Esophagus squamous epithelium (tissue), 5 donors: Measurements from ENCODE around the gene FBLIM1. TPM values are rescaled to one million over a fixed set of nuclear protein-coding genes. Genes with fewer than 3 reads are reported as not detected.

Experiments used
- DNase-seq: peaks from one replicate; lab custom pipeline; 2025; lab: John Stamatoyannopoulos, UW
- H3K27ac ChIP-seq, 4 donors: fragments of 200-600 bp; sonication (generic); one replicate each; pipeline ENCODE4 v1.5.1; 2016 to 2019; ENCODE audit warnings: mild to moderate bottlenecking in 1 of 4
- H3K27me3 ChIP-seq, 4 donors: fragments of 200-600 bp; sonication (generic); 1 replicate in 3 of 4; 2 replicates in 1 of 4; pipeline versions ENCODE4 v1.5.1 to v1.6.0; 2017 to 2021; ENCODE audit warnings: antibody characterized with exemption in 1 of 4
- H3K36me3 ChIP-seq, 3 donors: fragments of 200-600 bp; sonication (generic); one replicate each; pipeline ENCODE4 v1.5.1; 2016 to 2019
- H3K4me1 ChIP-seq, 3 donors: fragments of 200-600 bp; sonication (generic); one replicate each; pipeline ENCODE4 v1.5.1; 2017 to 2019
- H3K4me3 ChIP-seq, 4 donors: fragments of 200-600 bp; sonication (generic); 1 replicate in 3 of 4; 2 replicates in 1 of 4; pipeline ENCODE4 v1.5.1; 2016 to 2019; ENCODE audit warnings: mild to moderate bottlenecking in 2 of 4, moderate library complexity in 1 of 4
- H3K9me3 ChIP-seq, 3 donors: fragments of 200-600 bp; sonication (generic); one replicate each; pipeline ENCODE4 v1.5.1; 2016 to 2019
- CTCF ChIP-seq, 6 experiments: fragments of 450-650 bp in 4 of 6; fragments of 200-600 bp in 2 of 6; sonication (generic) in 2 of 6; IDR thresholded peaks; one replicate each; pipeline ENCODE4 v1.5.1; 2016 to 2019; ENCODE audit warnings: antibody characterized with exemption in 6 of 6, mild to moderate bottlenecking in 4 of 6, moderate library complexity in 4 of 6
- POLR2A ChIP-seq, 4 donors: fragments of 450-650 bp; IDR thresholded peaks; one replicate each; pipeline ENCODE4 v1.6.1; 2017; ENCODE audit warnings: antibody characterized with exemption in 4 of 4, mild to moderate bottlenecking in 4 of 4, moderate library complexity in 3 of 4
- WGBS, 2 donors: methylation state at CpG; one replicate each; pipeline ENCODE4 v1.1.5; 2018; 5-methylcytosine and 5-hydroxymethylcytosine counted together
- intact Hi-C: fragments of 100-400 bp; cut with DNase I; formaldehyde crosslinking; loops from one replicate; pipeline ENCODE4 v1.15.0; 2022
- total RNA-seq, 4 donors: library from RNA; depleted of rRNA; stranded (reverse); fragments of >200 nt; gene quantifications; one replicate each; pipeline ENCODE4 v1.1.0, GENCODE V29; 2016
- donor health status: DM: yes; HTN: yes; CAD: no.

The FBLIM1 gene
- total RNA-seq, 4 donors from 2014 or later = 28.2 to 46.0 (median 29.4) TPM

- H3K4me1 ChIP-seq = peaks cover 10 to 34% (median 12%) of the 10 kb centered on the region in 3 donors
- no peak for DNase-seq
Measured at GRCh38 chr1:15785683-15786082, 27.1 kb downstream of the FBLIM1 start.

GRCh38 chr1:15786581-15786980 is 28.0 kb downstream of the FBLIM1 start:
- H3K4me1 ChIP-seq = peaks cover 10 to 28% (median 12%) of the 10 kb centered on the region in 3 donors
- peaks cover 0 to 34% (median 0%) of the 10 kb centered on the region in 3 donors for H3K36me3 ChIP-seq
- H3K27me3 ChIP-seq = no peaks in the 10 kb centered on the region
- peak overlapping the region; percentile 15 to 34 (median 27) for H3K27ac ChIP-seq
- 40 to 50% methylated on average over 2 to 5 of the region's 10 CpGs for WGBS, 2 donors
- intact Hi-C loops = no loop called here
- TF ChIP-seq POLR2A (IDR thresholded peaks at IDR 0.05) = no peak
- TF ChIP-seq CTCF (IDR thresholded peaks at IDR 0.05) = no peak
- no peaks in the 10 kb centered on the region for H3K9me3 ChIP-seq
- no peak for DNase-seq
- no peak overlapping the region for H3K4me3 ChIP-seq

More at GRCh38 chr1:15785683-15786082, 27.1 kb downstream of the FBLIM1 start:
- Histone ChIP-seq H3K36me3 (peaks cover 0 to 42% (median 0%) of the 10 kb centered on the region in 3 donors), H3K9me3 (no peaks in the 10 kb centered on the region), H3K4me3 (no peak overlapping the region), H3K27ac (peak overlapping the region in 1 of 4 donors; percentile 5), H3K27me3 (no peaks in the 10 kb centered on the region)
- WGBS, 2 donors = 86 to 92% methylated on average over 6 to 8 of the region's 8 CpGs
- intact Hi-C loops = no loop called here
- TF ChIP-seq POLR2A (IDR thresholded peaks at IDR 0.05) (no peak), CTCF (IDR thresholded peaks at IDR 0.05) (no peak)

DNA sequence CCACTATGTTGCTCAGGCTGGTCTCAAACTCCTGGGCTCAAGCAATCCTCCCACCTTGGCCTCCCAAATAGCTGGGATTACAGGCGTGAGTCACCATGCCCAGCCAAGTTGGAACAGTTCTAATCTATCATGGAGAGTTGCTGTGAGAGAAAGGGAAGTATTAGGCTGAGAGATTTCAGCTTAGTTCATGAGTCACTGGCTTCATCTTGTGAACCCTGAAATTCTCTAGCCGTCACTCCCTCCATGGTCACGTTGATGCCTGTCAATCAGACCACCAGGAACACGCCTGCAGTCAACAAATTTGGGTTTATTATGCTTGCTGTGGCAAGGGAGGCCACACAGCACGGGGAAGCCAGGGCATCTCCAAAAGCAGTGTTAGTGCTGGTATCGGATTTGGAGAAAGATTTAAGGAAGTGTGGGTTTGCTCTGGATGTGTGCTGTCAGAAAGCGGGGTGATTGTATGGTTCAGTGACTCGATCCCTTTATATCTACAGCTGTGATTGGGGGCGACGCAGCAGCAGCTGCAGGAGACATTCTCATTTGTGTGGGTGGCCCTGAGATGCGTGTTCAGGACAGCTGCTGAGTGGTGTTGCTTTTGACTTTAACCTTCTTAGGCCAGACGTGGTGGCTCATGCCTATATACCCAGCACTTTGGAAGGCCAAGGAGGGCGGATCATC is 30.2 kb downstream of the FBLIM1 start:
- 44 to 56% methylated on average over 9 to 12 of the region's 13 CpGs for WGBS, 2 donors
- H3K27ac ChIP-seq = peak overlapping the region; percentile 35 to 62 (median 45)

DNA sequence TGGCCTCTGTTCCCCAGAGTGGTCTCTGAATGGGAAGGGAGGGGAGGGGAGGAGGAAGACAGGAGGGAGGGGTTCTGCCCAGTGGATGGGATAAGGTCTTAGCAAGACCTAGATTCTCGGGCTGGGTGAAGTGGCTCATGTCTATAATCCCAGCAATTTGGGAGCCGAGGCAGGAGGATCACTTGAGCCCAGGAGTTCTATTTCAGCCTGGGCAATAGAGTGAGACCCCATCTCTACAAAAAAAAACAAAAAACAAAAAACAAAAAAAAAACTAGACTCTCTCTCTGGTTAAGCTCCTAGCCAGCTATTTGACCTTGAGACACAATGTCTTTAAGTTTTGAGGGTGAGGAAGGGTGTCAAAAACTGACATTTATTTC is 37.5 kb downstream of the FBLIM1 start:
- H3K4me1 ChIP-seq = peaks cover 25 to 84% (median 58%) of the 10 kb centered on the region in 3 donors
- intact Hi-C loops = no loop called here

More for the DNA sequence above, 30.2 kb downstream of the FBLIM1 start:
- H3K36me3 ChIP-seq = peaks cover 0 to 20% (median 0%) of the 10 kb centered on the region in 3 donors
- TF ChIP-seq CTCF (IDR thresholded peaks at IDR 0.05) (no peak), POLR2A (IDR thresholded peaks at IDR 0.05) (no peak)
- peaks cover 12 to 48% (median 13%) of the 10 kb centered on the region in 3 donors for H3K4me1 ChIP-seq
- no peaks in the 10 kb centered on the region for H3K27me3 ChIP-seq
- DNase-seq = no peak
- intact Hi-C loops = no loop called here
- H3K4me3 ChIP-seq = no peak overlapping the region
- H3K9me3 ChIP-seq = no peaks in the 10 kb centered on the region

More for the DNA sequence above, 37.5 kb downstream of the FBLIM1 start:
- H3K27me3 ChIP-seq = no peaks in the 10 kb centered on the region
- H3K27ac ChIP-seq = peak overlapping the region; percentile 53 to 87 (median 76)
- H3K36me3 ChIP-seq = no peaks in the 10 kb centered on the region
- 73 to 93% methylated on average over 2 of the region's 2 CpGs for WGBS, 2 donors
- no peaks in the 10 kb centered on the region for H3K9me3 ChIP-seq
- no peak overlapping the region for H3K4me3 ChIP-seq
- no peak for DNase-seq
- TF ChIP-seq POLR2A (IDR thresholded peaks at IDR 0.05) (no peak), CTCF (IDR thresholded peaks at IDR 0.05) (no peak)
